ENCODE measurements around the gene MARCHF3.

MARCHF3 gene

GRCh38 chr5:126969548-126969947 lies 60.8 kb downstream of the MARCHF3 start:
- DNase-seq (ENCODE audit: low spot score): no peak
- TF ChIP-seq, protein P1, sequence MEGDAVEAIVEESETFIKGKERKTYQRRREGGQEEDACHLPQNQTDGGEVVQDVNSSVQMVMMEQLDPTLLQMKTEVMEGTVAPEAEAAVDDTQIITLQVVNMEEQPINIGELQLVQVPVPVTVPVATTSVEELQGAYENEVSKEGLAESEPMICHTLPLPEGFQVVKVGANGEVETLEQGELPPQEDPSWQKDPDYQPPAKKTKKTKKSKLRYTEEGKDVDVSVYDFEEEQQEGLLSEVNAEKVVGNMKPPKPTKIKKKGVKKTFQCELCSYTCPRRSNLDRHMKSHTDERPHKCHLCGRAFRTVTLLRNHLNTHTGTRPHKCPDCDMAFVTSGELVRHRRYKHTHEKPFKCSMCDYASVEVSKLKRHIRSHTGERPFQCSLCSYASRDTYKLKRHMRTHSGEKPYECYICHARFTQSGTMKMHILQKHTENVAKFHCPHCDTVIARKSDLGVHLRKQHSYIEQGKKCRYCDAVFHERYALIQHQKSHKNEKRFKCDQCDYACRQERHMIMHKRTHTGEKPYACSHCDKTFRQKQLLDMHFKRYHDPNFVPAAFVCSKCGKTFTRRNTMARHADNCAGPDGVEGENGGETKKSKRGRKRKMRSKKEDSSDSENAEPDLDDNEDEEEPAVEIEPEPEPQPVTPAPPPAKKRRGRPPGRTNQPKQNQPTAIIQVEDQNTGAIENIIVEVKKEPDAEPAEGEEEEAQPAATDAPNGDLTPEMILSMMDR (IDR thresholded peaks at IDR 0.05; ENCODE audit: extremely low read depth, missing control alignments): no peak

DNA sequence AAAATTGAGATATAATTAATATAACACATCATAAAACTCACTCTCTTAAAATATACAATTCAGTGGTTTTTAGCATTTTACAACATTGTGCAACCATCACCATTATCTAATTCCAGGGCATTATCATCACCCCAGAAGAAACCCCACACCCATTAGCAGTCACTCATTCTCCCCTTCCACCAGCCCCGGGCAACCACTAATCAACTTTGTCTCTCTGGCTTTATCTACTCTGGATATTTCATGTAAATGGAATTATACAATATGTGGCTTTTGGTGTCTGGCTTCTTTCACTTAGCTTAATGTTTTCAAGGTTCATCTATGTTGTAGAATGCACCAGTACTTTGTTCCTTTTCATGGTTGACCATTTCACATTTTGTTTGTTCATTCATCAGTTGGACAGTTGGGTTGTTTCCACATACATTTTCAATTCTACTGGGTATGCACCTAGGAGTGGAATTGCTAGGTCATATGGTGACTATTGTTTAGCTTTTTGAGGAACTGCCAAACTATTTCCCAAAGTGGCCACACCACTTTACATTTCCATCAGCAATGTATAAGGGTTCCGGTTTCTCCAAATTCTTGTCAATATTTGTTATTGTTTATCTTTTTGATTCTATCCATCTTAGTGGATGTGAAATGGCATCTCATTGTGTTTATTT lies 62.4 kb downstream of the MARCHF3 start:
- DNase-seq (ENCODE audit: low spot score): no peak
- TF ChIP-seq, protein P1 (IDR thresholded peaks at IDR 0.05; ENCODE audit: extremely low read depth, missing control alignments): no peak

GRCh38 chr5:126965487-126965886 lies 64.9 kb downstream of the MARCHF3 start:
- TF ChIP-seq, protein P1 (IDR thresholded peaks at IDR 0.05; ENCODE audit: extremely low read depth, missing control alignments): no peak
- DNase-seq (ENCODE audit: low spot score): no peak

- DNase-seq (ENCODE audit: low spot score): no peak
- TF ChIP-seq, protein P1 (IDR thresholded peaks at IDR 0.05; ENCODE audit: extremely low read depth, missing control alignments): no peak
Measured at GRCh38 chr5:126965061-126965475, 65.3 kb downstream of the MARCHF3 start.

GRCh38 chr5:126963822-126964375 lies 66.5 kb downstream of the MARCHF3 start:
- no peak for DNase-seq (ENCODE audit: low spot score)
- TF ChIP-seq, protein P1 (IDR thresholded peaks at IDR 0.05; ENCODE audit: extremely low read depth, missing control alignments): no peak

DNA sequence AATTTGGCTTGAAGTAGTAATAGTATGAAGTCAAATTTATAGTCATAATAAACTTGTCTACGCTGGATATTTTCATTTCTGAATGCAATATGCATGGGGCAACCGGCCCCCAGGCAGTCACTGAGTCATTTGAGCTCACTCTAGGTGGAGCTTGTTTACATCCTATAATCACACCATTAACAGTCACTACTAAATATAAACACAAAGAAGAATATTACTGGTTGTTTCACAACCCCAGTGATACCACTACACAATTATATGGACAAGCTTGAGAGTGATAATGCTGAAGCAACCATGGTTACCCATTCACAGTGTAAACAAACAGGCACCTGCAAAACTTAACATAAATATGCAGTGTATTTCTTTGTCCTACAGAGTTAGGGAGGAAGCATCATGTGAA lies 68.7 kb downstream of the MARCHF3 start:
- TF ChIP-seq, protein P1 (IDR thresholded peaks at IDR 0.05; ENCODE audit: extremely low read depth, missing control alignments): no peak
- no peak for DNase-seq (ENCODE audit: low spot score)

DNA sequence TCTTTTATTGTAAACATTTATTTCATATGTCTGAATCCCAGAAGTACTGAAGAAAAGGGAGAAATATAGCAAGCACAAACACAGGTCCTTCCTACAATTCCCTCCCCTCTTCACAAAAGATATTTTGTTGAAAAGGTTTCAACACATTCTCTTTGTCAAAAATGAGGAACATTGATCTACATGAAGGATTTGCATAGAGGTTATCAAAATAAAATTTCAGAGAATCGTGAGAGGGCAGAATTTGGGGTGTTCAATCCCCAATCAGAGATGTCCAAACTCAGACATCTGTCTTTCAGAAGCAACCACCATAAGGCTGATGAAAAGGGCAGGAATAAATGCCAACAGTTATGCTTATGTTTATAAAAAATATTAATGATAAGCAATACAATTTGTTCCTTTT lies 69.2 kb downstream of the MARCHF3 start:
- TF ChIP-seq, protein P1 (IDR thresholded peaks at IDR 0.05; ENCODE audit: extremely low read depth, missing control alignments): no peak
- no peak for DNase-seq (ENCODE audit: low spot score)

Measured in GM20000 (cell line).